IPS-15b (cell line): ENCODE results near the gene RARA.

Experiments
- H3K27me3 ChIP-seq: one replicate; pipeline ENCODE4 v1.6.1; 2013; ENCODE audit warnings: low read length; ENCODE audit not compliant: control insufficient read depth, insufficient read depth
- H3K36me3 ChIP-seq: one replicate; pipeline ENCODE4 v1.6.1; 2013; ENCODE audit warnings: low read length; ENCODE audit not compliant: control insufficient read depth, insufficient read depth
- H3K4me1 ChIP-seq: one replicate; pipeline ENCODE4 v1.6.1; 2013; ENCODE audit warnings: mild to moderate bottlenecking, low read length; ENCODE audit not compliant: control insufficient read depth, insufficient read depth
- H3K4me3 ChIP-seq: one replicate; pipeline ENCODE4 v1.5.1; 2013; ENCODE audit warnings: low read depth, low read length
- H3K9ac ChIP-seq: one replicate; pipeline ENCODE4 v1.6.1; 2013; ENCODE audit warnings: low read depth, mild to moderate bottlenecking, low read length
- H3K9me3 ChIP-seq: one replicate; pipeline ENCODE4 v1.6.1; 2013; ENCODE audit warnings: mild to moderate bottlenecking, low read length; ENCODE audit not compliant: control insufficient read depth, insufficient read depth

Gene RARA

GRCh38 chr17:40312131-40312731 lies 3.3 kb downstream of the RARA start:
- Histone ChIP-seq H3K36me3 (no peaks in the 10 kb centered on the region), H3K27me3 (peaks cover 20% of the 10 kb centered on the region), H3K9me3 (no peaks in the 10 kb centered on the region), H3K4me1 (peaks cover 14% of the 10 kb centered on the region), H3K9ac (no peak overlapping the region), H3K4me3 (no peak overlapping the region)

GRCh38 chr17:40312893-40313667 lies 4.1 kb downstream of the RARA start:
- H3K4me3 ChIP-seq: no peak overlapping the region
- no peaks in the 10 kb centered on the region for H3K36me3 ChIP-seq
- H3K4me1 ChIP-seq: peaks cover 5% of the 10 kb centered on the region
- peaks cover 22% of the 10 kb centered on the region for H3K27me3 ChIP-seq
- H3K9ac ChIP-seq: no peak overlapping the region
- H3K9me3 ChIP-seq: no peaks in the 10 kb centered on the region

- H3K36me3 ChIP-seq: no peaks in the 10 kb centered on the region
- no peaks in the 10 kb centered on the region for H3K9me3 ChIP-seq
- H3K27me3 ChIP-seq: peaks cover 26% of the 10 kb centered on the region
- no peak overlapping the region for H3K4me3 ChIP-seq
- H3K9ac ChIP-seq: no peak overlapping the region
- no peaks in the 10 kb centered on the region for H3K4me1 ChIP-seq
Observed at GRCh38 chr17:40313668-40314583, 4.9 kb downstream of the RARA start.

- Histone ChIP-seq H3K27me3 (peaks cover 32% of the 10 kb centered on the region), H3K36me3 (no peaks in the 10 kb centered on the region), H3K9me3 (no peaks in the 10 kb centered on the region), H3K4me3 (no peak overlapping the region), H3K9ac (no peak overlapping the region), H3K4me1 (no peaks in the 10 kb centered on the region)
Observed at GRCh38 chr17:40314584-40314956, 5.6 kb downstream of the RARA start.

- Histone ChIP-seq H3K9me3 (no peaks in the 10 kb centered on the region), H3K4me3 (no peak overlapping the region), H3K36me3 (no peaks in the 10 kb centered on the region), H3K4me1 (no peaks in the 10 kb centered on the region), H3K9ac (no peak overlapping the region), H3K27me3 (peaks cover 33% of the 10 kb centered on the region)
Observed at GRCh38 chr17:40315206-40315605, 6.2 kb downstream of the RARA start.

GRCh38 chr17:40315678-40316570 lies 6.9 kb downstream of the RARA start:
- Histone ChIP-seq H3K4me3 (peak overlapping the region; percentile 75), H3K9me3 (no peaks in the 10 kb centered on the region), H3K4me1 (peaks cover under 1% of the 10 kb centered on the region), H3K27me3 (peaks cover 36% of the 10 kb centered on the region), H3K36me3 (no peaks in the 10 kb centered on the region), H3K9ac (no peak overlapping the region)

GRCh38 chr17:40316571-40317344 lies 7.8 kb downstream of the RARA start:
- Histone ChIP-seq H3K27me3 (peaks cover 37% of the 10 kb centered on the region), H3K4me3 (peak overlapping the region; percentile 75), H3K9me3 (no peaks in the 10 kb centered on the region), H3K4me1 (peaks cover 6% of the 10 kb centered on the region), H3K36me3 (no peaks in the 10 kb centered on the region), H3K9ac (no peak overlapping the region)

GRCh38 chr17:40317345-40317873 lies 8.4 kb downstream of the RARA start:
- H3K9ac ChIP-seq: no peak overlapping the region
- peaks cover 8% of the 10 kb centered on the region for H3K4me1 ChIP-seq

GRCh38 chr17:40317880-40318829 lies 9.2 kb downstream of the RARA start:
- Histone ChIP-seq H3K9me3 (no peaks in the 10 kb centered on the region), H3K4me1 (peaks cover 10% of the 10 kb centered on the region), H3K4me3 (peak overlapping the region; percentile 75), H3K9ac (peak overlapping the region; percentile 54), H3K36me3 (no peaks in the 10 kb centered on the region), H3K27me3 (peaks cover 37% of the 10 kb centered on the region)

More at GRCh38 chr17:40317345-40317873, 8.4 kb downstream of the RARA start:
- peaks cover 37% of the 10 kb centered on the region for H3K27me3 ChIP-seq
- no peaks in the 10 kb centered on the region for H3K9me3 ChIP-seq
- peak overlapping the region; percentile 75 for H3K4me3 ChIP-seq
- H3K36me3 ChIP-seq: no peaks in the 10 kb centered on the region
